Measurements from ENCODE around the gene ADGRF1. TPM values are rescaled to one million over a fixed set of nuclear protein-coding genes. Genes with fewer than 3 reads are reported as not detected.
"Not testable (repeated sequence)": the region's sequence is repeated elsewhere in the genome, so short reads cannot be mapped to it uniquely, and the experiment has no call there.

The ADGRF1 gene
- 0.05 TPM in 1 of 2 replicates, not detected in the other for total RNA-seq
- polyA plus RNA-seq (2012), result not detected

- DNase-seq (ENCODE audit: low read depth), result no peak
These were observed at the start of gene ADGRF1 for GRCh38 chr6:47042275-47042791. TSS of gene ADGRF1 (minus strand) at chr6:47042332. CDS start at chr6:47029061, 13,271 bp downstream.

- no peak for DNase-seq (ENCODE audit: low read depth)
These were observed 48.7 kb upstream of the ADGRF1 start for GRCh38 chr6:47090881-47091280.

GRCh38 chr6:47089473-47089872, 47.3 kb upstream of the ADGRF1 start:
- not testable (repeated sequence) for DNase-seq (ENCODE audit: low read depth)

- no peak for DNase-seq (ENCODE audit: low read depth)
These were observed 44.1 kb upstream of the ADGRF1 start for GRCh38 chr6:47086051-47086770.

GRCh38 chr6:47084610-47085009, 42.5 kb upstream of the ADGRF1 start:
- no peak for DNase-seq (ENCODE audit: low read depth)

GRCh38 chr6:47083586-47084047, 41.5 kb upstream of the ADGRF1 start:
- DNase-seq (ENCODE audit: low read depth), result peak; percentile 91

- no peak for DNase-seq (ENCODE audit: low read depth)
These were observed 38.0 kb upstream of the ADGRF1 start for GRCh38 chr6:47080083-47080596.

- DNase-seq (ENCODE audit: low read depth), result no peak
These were observed 37.5 kb upstream of the ADGRF1 start for GRCh38 chr6:47079638-47080037.

- no peak for DNase-seq (ENCODE audit: low read depth)
These were observed 36.9 kb upstream of the ADGRF1 start for GRCh38 chr6:47078991-47079390.

GRCh38 chr6:47076422-47077344, 34.6 kb upstream of the ADGRF1 start:
- DNase-seq (ENCODE audit: low read depth), result no peak

GRCh38 chr6:47075741-47076421, 33.7 kb upstream of the ADGRF1 start:
- no peak for DNase-seq (ENCODE audit: low read depth)

- DNase-seq (ENCODE audit: low read depth), result no peak
These were observed 33.0 kb upstream of the ADGRF1 start for GRCh38 chr6:47075168-47075567.

GRCh38 chr6:47073125-47074110, 31.3 kb upstream of the ADGRF1 start:
- DNase-seq (ENCODE audit: low read depth), result no peak

- no peak for DNase-seq (ENCODE audit: low read depth)
These were observed 30.5 kb upstream of the ADGRF1 start for GRCh38 chr6:47072667-47073066.

GRCh38 chr6:47071681-47072080, 29.5 kb upstream of the ADGRF1 start:
- no peak for DNase-seq (ENCODE audit: low read depth)

- no peak for DNase-seq (ENCODE audit: low read depth)
These were observed 28.3 kb upstream of the ADGRF1 start for GRCh38 chr6:47070461-47070860.

GRCh38 chr6:47069156-47069555, 27.0 kb upstream of the ADGRF1 start:
- no peak for DNase-seq (ENCODE audit: low read depth)

GRCh38 chr6:47066418-47066817, 24.3 kb upstream of the ADGRF1 start:
- no peak for DNase-seq (ENCODE audit: low read depth)

- no peak for DNase-seq (ENCODE audit: low read depth)
These were observed 22.1 kb upstream of the ADGRF1 start for GRCh38 chr6:47064274-47064673.

- DNase-seq (ENCODE audit: low read depth), result no peak
These were observed 20.2 kb upstream of the ADGRF1 start for GRCh38 chr6:47062346-47062745.
